Nephron (organoid): Measurements from ENCODE around the gene ST3GAL2.

Experiments used
- H3K27ac Mint-ChIP-seq, 3 experiments: 2 replicates each; pipeline ENCODE4 v1.8.0; 2020; ENCODE audit warnings: mixed read lengths in 3 of 3, mild to moderate bottlenecking in 2 of 3, moderate library complexity in 1 of 3
- H3K27me3 Mint-ChIP-seq: 2 replicates; pipeline ENCODE4 v1.8.0; 2021; ENCODE audit warnings: low read depth, mild to moderate bottlenecking, moderate library complexity, mixed read lengths
- H3K36me3 Mint-ChIP-seq: 2 replicates; pipeline ENCODE4 v1.8.0; 2020; ENCODE audit warnings: low read depth, mixed read lengths
- H3K4me1 Mint-ChIP-seq: 2 replicates; pipeline ENCODE4 v1.8.0; 2020; ENCODE audit warnings: mixed read lengths
- H3K4me3 Mint-ChIP-seq, 3 experiments: 2 replicates each; pipeline ENCODE4 v1.8.0; 2020; ENCODE audit warnings: mild to moderate bottlenecking in 3 of 3, mixed read lengths in 3 of 3, moderate library complexity in 2 of 3
- H3K9me3 Mint-ChIP-seq: 2 replicates; pipeline ENCODE4 v1.8.0; 2020; ENCODE audit warnings: mixed read lengths
- CTCF ChIP-seq, 3 experiments: fragments of 200-600 bp; sonication (generic); IDR thresholded peaks; one replicate each; pipeline ENCODE4 v1.5.0; 2021; ENCODE audit warnings: antibody characterized with exemption in 3 of 3; ENCODE audit not compliant: unreplicated experiment in 3 of 3

ST3GAL2 gene

DNA sequence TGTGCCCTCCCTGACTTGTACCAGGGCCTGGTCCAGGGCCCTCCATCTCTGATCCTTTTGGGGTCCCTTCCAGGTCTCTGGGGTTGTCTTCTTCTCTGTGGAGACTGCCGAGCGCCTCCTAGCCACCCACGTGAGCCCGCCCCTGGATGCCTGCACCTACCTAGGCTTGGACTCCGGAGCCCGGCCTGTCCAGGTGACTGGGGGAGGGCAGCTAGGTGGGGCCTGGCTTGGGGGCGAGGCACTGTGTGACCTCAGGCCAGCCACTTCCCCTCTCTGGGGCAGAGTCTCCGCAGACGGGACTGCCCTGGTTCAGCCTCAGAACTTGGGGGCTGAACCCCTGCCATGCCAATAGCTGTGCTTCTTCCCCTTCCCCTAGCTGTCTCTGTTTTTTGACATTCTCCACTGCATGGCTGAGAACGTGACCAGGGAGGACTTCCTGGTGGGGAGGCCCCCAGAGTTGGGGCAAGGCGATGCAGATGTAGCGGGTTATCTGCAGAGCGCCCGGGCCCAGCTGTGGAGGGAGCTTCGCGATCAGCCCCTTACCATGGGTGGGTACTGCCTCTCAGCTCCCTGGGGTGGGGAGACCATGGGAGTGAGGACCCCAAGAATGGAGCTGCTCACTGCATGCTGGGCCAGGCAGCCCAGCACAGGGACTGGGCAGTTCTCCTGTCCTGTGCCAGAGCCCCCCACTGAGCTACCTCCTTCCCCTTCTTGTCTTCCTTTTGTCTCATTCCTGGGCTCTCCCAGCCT, 30.1 kb upstream of the ST3GAL2 start:
- Mint-ChIP-seq H3K9me3 (no peaks in the 10 kb centered on the region), H3K36me3 (no peaks in the 10 kb centered on the region), H3K27ac (no peak overlapping the region), H3K4me1 (no peaks in the 10 kb centered on the region), H3K27me3 (no peaks in the 10 kb centered on the region), H3K4me3 (no peak overlapping the region)
- no peak for TF ChIP-seq CTCF (IDR thresholded peaks at IDR 0.05; ENCODE audit: unreplicated experiment in 3 of 3)

DNA sequence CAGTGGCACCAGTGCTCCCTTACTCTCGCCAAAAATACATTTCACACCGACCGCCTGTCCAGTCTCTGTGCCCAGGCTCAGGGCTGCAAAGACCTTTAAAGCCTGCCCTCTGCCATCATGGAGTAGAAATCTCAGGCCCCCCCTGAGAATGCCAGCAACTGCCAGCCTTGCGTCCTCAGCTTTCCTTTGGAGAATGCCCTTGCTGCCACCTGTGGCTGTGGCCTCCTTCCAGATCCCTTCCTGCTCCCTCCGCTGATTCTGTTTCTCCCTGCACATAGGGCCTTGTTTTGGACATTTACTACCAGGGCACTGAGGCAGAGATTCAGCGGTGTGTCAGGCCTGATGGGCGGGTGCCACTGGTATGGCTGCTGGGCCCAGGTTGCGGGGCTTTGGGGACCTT, 28.7 kb upstream of the ST3GAL2 start:
- Mint-ChIP-seq H3K4me1 (no peaks in the 10 kb centered on the region), H3K27ac (no peak overlapping the region), H3K9me3 (no peaks in the 10 kb centered on the region), H3K27me3 (no peaks in the 10 kb centered on the region), H3K4me3 (no peak overlapping the region), H3K36me3 (no peaks in the 10 kb centered on the region)
- TF ChIP-seq CTCF (IDR thresholded peaks at IDR 0.05; ENCODE audit: unreplicated experiment in 3 of 3): no peak

DNA sequence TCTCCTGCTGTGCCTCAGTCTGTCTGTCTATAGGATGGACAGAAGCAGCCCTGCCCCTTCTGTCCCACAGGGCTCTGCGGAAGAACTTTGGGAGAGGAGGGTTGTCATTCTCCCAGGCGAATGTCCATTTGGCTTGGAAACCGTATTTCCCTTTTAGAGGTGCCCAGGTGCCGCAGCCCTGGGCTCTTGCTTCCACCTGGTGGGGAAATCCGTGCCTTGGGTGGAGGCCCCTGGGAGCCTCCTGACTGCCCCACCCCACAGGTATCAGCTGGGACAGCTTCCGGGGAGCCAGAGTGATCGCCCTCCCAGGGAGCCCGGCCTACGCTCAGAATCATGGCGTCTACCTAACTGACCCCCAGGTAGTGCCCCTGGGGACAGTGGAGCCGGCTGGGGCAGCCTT, 28.2 kb upstream of the ST3GAL2 start:
- TF ChIP-seq CTCF (IDR thresholded peaks at IDR 0.05; ENCODE audit: unreplicated experiment in 3 of 3): no peak
- Mint-ChIP-seq H3K9me3 (no peaks in the 10 kb centered on the region), H3K4me1 (no peaks in the 10 kb centered on the region), H3K4me3 (no peak overlapping the region), H3K36me3 (no peaks in the 10 kb centered on the region), H3K27ac (no peak overlapping the region), H3K27me3 (no peaks in the 10 kb centered on the region)

DNA sequence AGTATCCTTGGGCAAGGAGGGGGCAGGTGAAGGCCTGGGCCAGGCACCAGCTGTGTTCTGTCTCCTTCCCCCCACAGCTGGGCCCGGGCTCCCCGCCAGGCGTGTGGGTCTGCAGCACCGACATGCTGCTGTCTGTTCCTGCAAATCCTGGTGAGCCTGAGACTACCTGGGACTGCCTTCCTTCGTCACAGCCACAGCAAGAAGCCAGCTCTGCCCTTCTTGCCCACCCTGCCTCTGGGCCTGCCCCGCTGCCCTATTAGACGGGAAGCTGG, 27.8 kb upstream of the ST3GAL2 start:
- Mint-ChIP-seq H3K27me3 (no peaks in the 10 kb centered on the region), H3K4me1 (peaks cover 1% of the 10 kb centered on the region), H3K36me3 (no peaks in the 10 kb centered on the region), H3K4me3 (no peak overlapping the region), H3K9me3 (no peaks in the 10 kb centered on the region), H3K27ac (no peak overlapping the region)
- no peak for TF ChIP-seq CTCF (IDR thresholded peaks at IDR 0.05; ENCODE audit: unreplicated experiment in 3 of 3)

GRCh38 chr16:70465999-70466804, 27.3 kb upstream of the ST3GAL2 start:
- H3K27me3 Mint-ChIP-seq: no peaks in the 10 kb centered on the region
- H3K4me1 Mint-ChIP-seq: peaks cover 4% of the 10 kb centered on the region
- no peaks in the 10 kb centered on the region for H3K36me3 Mint-ChIP-seq
- H3K9me3 Mint-ChIP-seq: no peaks in the 10 kb centered on the region
- TF ChIP-seq CTCF (IDR thresholded peaks at IDR 0.05; ENCODE audit: unreplicated experiment in 3 of 3): no peak
- H3K4me3 Mint-ChIP-seq: no peak overlapping the region
- H3K27ac Mint-ChIP-seq: no peak overlapping the region

- Mint-ChIP-seq H3K9me3 (no peaks in the 10 kb centered on the region), H3K27ac (no peak overlapping the region), H3K4me1 (peaks cover 4% of the 10 kb centered on the region), H3K27me3 (no peaks in the 10 kb centered on the region), H3K4me3 (no peak overlapping the region), H3K36me3 (no peaks in the 10 kb centered on the region)
- no peak for TF ChIP-seq CTCF (IDR thresholded peaks at IDR 0.05; ENCODE audit: unreplicated experiment in 3 of 3)
Measured at GRCh38 chr16:70463235-70463634, 24.3 kb upstream of the ST3GAL2 start.
